ENCODE measurements around the gene ZNF532. TPM values are rescaled to one million over a fixed set of nuclear protein-coding genes. Genes with fewer than 3 reads are reported as not detected.

ZNF532 gene
- polyA plus RNA-seq, 3 donors = 0.76 to 18.5 (median 1.7) TPM

- Histone ChIP-seq H4K20me1 (ENCODE audit: insufficient read depth, low read length) (no peaks in the 10 kb centered on the region), H3K9me3 (replicated peaks in 1 of 2; ENCODE audit: control insufficient read depth in 1 of 2, insufficient read depth in 1 of 2, low read length in 2 of 2) (no peaks in the 10 kb centered on the region), H3K27me3 (ENCODE audit: control insufficient read depth in 2 of 2, insufficient read depth in 2 of 2, low read length in 2 of 2) (no peaks in the 10 kb centered on the region), H2AFZ (ENCODE audit: insufficient read depth, low read depth, low read length, poor library complexity, severe bottlenecking) (no peak overlapping the region), H3K36me3 (replicated peaks in 1 of 2; ENCODE audit: control insufficient read depth in 1 of 2, insufficient read depth in 2 of 2, low read length in 2 of 2) (no peaks in the 10 kb centered on the region), H3K4me1 (ENCODE audit: control insufficient read depth in 1 of 2, insufficient read depth in 2 of 2, low read length in 2 of 2) (peaks cover 16 to 30% of the 10 kb centered on the region in 2 donors), H3K4me3 (replicated peaks in 1 of 3; ENCODE audit: low read depth in 2 of 3, low read length in 3 of 3) (no peak overlapping the region), H3K9ac (ENCODE audit: insufficient read depth, low read length, poor library complexity, severe bottlenecking) (no peak overlapping the region), H3K79me2 (ENCODE audit: insufficient read depth, low read length) (no peaks in the 10 kb centered on the region), H3K27ac (ENCODE audit: low read depth in 1 of 2, low read length in 2 of 2) (no peak overlapping the region), H3K4me2 (replicated peaks; ENCODE audit: extremely low read depth, low read length, poor library complexity, severe bottlenecking) (no peak overlapping the region)
- Mint-ChIP-seq H3K4me1 (peaks cover 28% of the 10 kb centered on the region), H3K4me3 (no peak overlapping the region), H3K27ac (peak overlapping the region in 1 of 7 donors; percentile 46), H3K36me3 (peaks cover 3 to 13% of the 10 kb centered on the region in 2 donors), H3K27me3 (ENCODE audit: low read depth in 3 of 3) (peaks cover 1 to 9% (median 2%) of the 10 kb centered on the region in 3 donors), H3K9me3 (peaks cover 0 to 3% (median 0%) of the 10 kb centered on the region in 7 donors)
- TF ChIP-seq CTCF (IDR thresholded peaks at IDR 0.05) = no peak
- WGBS (ENCODE audit: insufficient coverage) = no CpG with 5 or more reads among the region's 6 CpGs
- intact Hi-C loops (cut with micrococcal nuclease) = no loop called here
- DNase-seq = no peak
Measured at GRCh38 chr18:58895385-58895784, 30.7 kb downstream of the ZNF532 start.

- Histone ChIP-seq H3K9me3 (replicated peaks in 1 of 2; ENCODE audit: control insufficient read depth in 1 of 2, insufficient read depth in 1 of 2, low read length in 2 of 2) (no peaks in the 10 kb centered on the region), H3K9ac (ENCODE audit: insufficient read depth, low read length, poor library complexity, severe bottlenecking) (no peak overlapping the region), H3K79me2 (ENCODE audit: insufficient read depth, low read length) (no peaks in the 10 kb centered on the region), H3K4me2 (replicated peaks; ENCODE audit: extremely low read depth, low read length, poor library complexity, severe bottlenecking) (no peak overlapping the region), H2AFZ (ENCODE audit: insufficient read depth, low read depth, low read length, poor library complexity, severe bottlenecking) (no peak overlapping the region), H4K20me1 (ENCODE audit: insufficient read depth, low read length) (no peaks in the 10 kb centered on the region), H3K27ac (ENCODE audit: low read depth in 1 of 2, low read length in 2 of 2) (no peak overlapping the region), H3K36me3 (replicated peaks in 1 of 2; ENCODE audit: control insufficient read depth in 1 of 2, insufficient read depth in 2 of 2, low read length in 2 of 2) (no peaks in the 10 kb centered on the region), H3K27me3 (ENCODE audit: control insufficient read depth in 2 of 2, insufficient read depth in 2 of 2, low read length in 2 of 2) (no peaks in the 10 kb centered on the region), H3K4me3 (replicated peaks in 1 of 3; ENCODE audit: low read depth in 2 of 3, low read length in 3 of 3) (no peak overlapping the region), H3K4me1 (ENCODE audit: control insufficient read depth in 1 of 2, insufficient read depth in 2 of 2, low read length in 2 of 2) (peaks cover 12 to 21% of the 10 kb centered on the region in 2 donors)
- peak overlapping the region in 2 of 7 donors; percentile 27 to 46 for H3K27ac Mint-ChIP-seq
- no peak for TF ChIP-seq CTCF (IDR thresholded peaks at IDR 0.05)
- H3K27me3 Mint-ChIP-seq (ENCODE audit: low read depth in 3 of 3) = peaks cover 1 to 6% (median 2%) of the 10 kb centered on the region in 3 donors
- peaks cover 2 to 16% of the 10 kb centered on the region in 2 donors for H3K36me3 Mint-ChIP-seq
- WGBS (ENCODE audit: insufficient coverage) = no CpG with 5 or more reads among the region's 2 CpGs
- DNase-seq = no peak
- no peak overlapping the region for H3K4me3 Mint-ChIP-seq
- H3K9me3 Mint-ChIP-seq = peaks cover 0 to 3% (median 0%) of the 10 kb centered on the region in 7 donors
- H3K4me1 Mint-ChIP-seq = peaks cover 22% of the 10 kb centered on the region
- intact Hi-C loops (cut with micrococcal nuclease) = no loop called here
Measured at GRCh38 chr18:58896268-58896667, 31.6 kb downstream of the ZNF532 start.

Measured in CD14-positive monocyte (primary cell).